K562 (cell line): Measurements from ENCODE around the gene BARX2. TPM values are rescaled to one million over a fixed set of nuclear protein-coding genes. Genes with fewer than 3 reads are reported as not detected.

Experiments used
- ATAC-seq: fragments of 200-7000 bp; cut with Tn5 transposase; 3 replicates; pipeline ENCODE4 v1.9.1; 2020; ENCODE audit warnings: moderate library complexity
- BruUV-seq: library from RNA; stranded (reverse); fragments of 400-500 nt; replicated peaks from 2 replicates; lab custom pipeline; 2021; lab: Mats Ljungman, UMichigan
- CTCF ChIA-PET: fragments of 300-600 bp; formaldehyde crosslinking; extraction: SDS; loops from one replicate; lab custom pipeline; 2021; ENCODE audit warnings: low intra/inter-chr PET ratio; lab: Yijun Ruan, JAX
- POLR2A ChIA-PET: fragments of 300-600, 350-650 bp; sonication (Branson Sonifier 250); formaldehyde crosslinking; extraction: SDS; loops from one replicate; lab custom pipeline; 2021; ENCODE audit warnings: antibody characterized with exemption, inconsistent platforms; lab: Yijun Ruan, JAX
- DNase-seq, 4 experiments: peaks; one replicate each; pipeline versions ENCODE4 v3.0.0 to v3.0.0-alpha.2; 2011 to 2018; ENCODE audit warnings: low spot score in 3 of 4, mixed read lengths in 3 of 4; ENCODE audit errors: extremely low read depth in 1 of 4
- FAIRE-seq: peaks from 2 replicates; lab custom pipeline; 2011; peaks lifted over from hg19 to GRCh38; lab: Jason Lieb, UNC
- H2AFZ ChIP-seq: 2 replicates; pipeline ENCODE4 v1.6.0; 2011; ENCODE audit warnings: low read depth, low read length, control low read depth, inconsistent platforms
- H3K27ac ChIP-seq: fragments of 200-600 bp; 3 replicates; pipeline ENCODE4 v1.8.0; 2011; ENCODE audit warnings: low read depth, mild to moderate bottlenecking, control low read depth, inconsistent platforms, low read length, moderate library complexity, mixed read lengths; ENCODE audit errors: extremely low read depth
- H3K27me3 ChIP-seq, 2 experiments: fragments of 300-600 bp in 1 of 2; 2 replicates in 1 of 2; 3 replicates in 1 of 2; pipeline versions ENCODE4 v1.6.0 to v1.8.0; 2011; ENCODE audit warnings: inconsistent platforms in 2 of 2, low read length in 2 of 2, mild to moderate bottlenecking in 1 of 2, mixed read lengths in 1 of 2, moderate library complexity in 1 of 2; ENCODE audit not compliant: control insufficient read depth in 2 of 2, insufficient read depth in 2 of 2
- H3K36me3 ChIP-seq: fragments of 300-600 bp; 3 replicates; pipeline ENCODE4 v1.8.0; 2011; ENCODE audit warnings: mild to moderate bottlenecking, low read length, inconsistent platforms; ENCODE audit not compliant: control insufficient read depth, insufficient read depth
- H3K4me1 ChIP-seq, 2 experiments: fragments of 200-600 bp in 1 of 2; replicated peaks in 1 of 2; 2 replicates in 1 of 2; 3 replicates in 1 of 2; pipeline versions ENCODE4 v1.5.1 to v1.8.0; 2011; ENCODE audit warnings: inconsistent platforms in 2 of 2, low read length in 2 of 2, mild to moderate bottlenecking in 1 of 2, mixed read lengths in 1 of 2, moderate library complexity in 1 of 2; ENCODE audit not compliant: control insufficient read depth in 2 of 2, insufficient read depth in 2 of 2
- H3K4me2 ChIP-seq: 2 replicates; pipeline ENCODE4 v1.6.1; 2011; ENCODE audit warnings: low read length, control low read depth, inconsistent platforms, mixed read lengths; ENCODE audit not compliant: insufficient read depth
- H3K4me3 ChIP-seq: fragments of 200-600 bp; sonication (generic), shearing (Covaris generic); 2 replicates; pipeline ENCODE4 v1.5.1; 2016; ENCODE audit warnings: control low read depth, inconsistent platforms
- H3K79me2 ChIP-seq: fragments of 200-600 bp; 3 replicates; pipeline ENCODE4 v1.8.0; 2011; ENCODE audit warnings: low read length, inconsistent platforms; ENCODE audit not compliant: control insufficient read depth, insufficient read depth
- H3K9ac ChIP-seq, 2 experiments: 2 replicates each; pipeline versions ENCODE4 v1.6.0 to v1.6.1; 2011; ENCODE audit warnings: low read depth in 2 of 2, low read length in 2 of 2, control low read depth in 1 of 2, inconsistent platforms in 1 of 2, mild to moderate bottlenecking in 1 of 2, mixed read lengths in 1 of 2; ENCODE audit not compliant: insufficient read depth in 1 of 2
- H3K9me1 ChIP-seq: one replicate; pipeline ENCODE4 v1.6.0; 2011; ENCODE audit warnings: inconsistent platforms, mild to moderate bottlenecking, low read length, moderate library complexity; ENCODE audit not compliant: control insufficient read depth, insufficient read depth
- H3K9me3 ChIP-seq: replicated peaks from 2 replicates; pipeline ENCODE4 v1.5.1; 2011; ENCODE audit warnings: low read depth, low read length, inconsistent platforms; ENCODE audit not compliant: control insufficient read depth, insufficient read depth
- H4K20me1 ChIP-seq: replicated peaks from 2 replicates; pipeline ENCODE4 v1.6.1; 2011; ENCODE audit warnings: low read length, inconsistent platforms, mixed read lengths; ENCODE audit not compliant: control insufficient read depth, insufficient read depth
- FUS ChIP-seq: fragments of 200-400 bp; formaldehyde crosslinking; optimal IDR thresholded peaks from 2 replicates; pipeline ENCODE3; 2017; ENCODE audit warnings: low read depth, low read length
- HNRNPL ChIP-seq: fragments of 200-400 bp; formaldehyde crosslinking; IDR thresholded peaks from 2 replicates; pipeline ENCODE4 v1.6.1; 2017; ENCODE audit warnings: low read depth, mild to moderate bottlenecking, low read length
- HSF4 ChIP-seq: fragments of 250-450 bp; sonication (Bioruptor Pico); IDR thresholded peaks from 2 replicates; pipeline ENCODE4 v2.1.2; 2022; ENCODE audit warnings: mild to moderate bottlenecking, moderate library complexity, borderline replicate concordance
- NELFE ChIP-seq: IDR thresholded peaks from 2 replicates; pipeline ENCODE4 v1.6.1; 2011; ENCODE audit warnings: mild to moderate bottlenecking; ENCODE audit not compliant: insufficient read depth, insufficient read length
- POLR2AphosphoS5 ChIP-seq: IDR thresholded peaks from 2 replicates; pipeline ENCODE4 v1.6.1; 2011; ENCODE audit warnings: mild to moderate bottlenecking, low read depth, low read length, moderate library complexity; ENCODE audit not compliant: control insufficient read depth, insufficient read depth
- SAFB ChIP-seq: fragments of 200-400 bp; formaldehyde crosslinking; IDR thresholded peaks from 2 replicates; pipeline ENCODE4 v1.6.1; 2017; ENCODE audit warnings: low read depth, low read length, borderline replicate concordance
- SMARCA5 ChIP-seq: fragments of 450-650 bp; IDR thresholded peaks from 2 replicates; pipeline ENCODE4 v1.6.1; 2016
- SRSF1 ChIP-seq: fragments of 200-400 bp; formaldehyde crosslinking; IDR thresholded peaks from 2 replicates; pipeline ENCODE4 v1.6.1; 2017; ENCODE audit warnings: mild to moderate bottlenecking, low read depth, low read length, moderate library complexity
- ZNF212 ChIP-seq: fragments of 450-650 bp; formaldehyde crosslinking; IDR thresholded peaks from 2 replicates; pipeline ENCODE4 v1.4.0; 2020; ENCODE audit warnings: mild to moderate bottlenecking
- WGBS: fragments of 100-300 bp; shearing (Covaris generic); methylation state at CpG from one replicate; pipeline ENCODE4 v1.1.6; 2016; ENCODE audit warnings: low coverage, mixed read lengths; ENCODE audit not compliant: insufficient coverage; ENCODE audit errors: missing lambda C conversion rate; 5-methylcytosine and 5-hydroxymethylcytosine counted together
- in situ Hi-C: fragments of 300-500 bp; cut with MboI; formaldehyde crosslinking; loops from 4 replicates; pipeline ENCODE4 v1.15.0; 2018; ENCODE audit warnings: inconsistent platforms, mixed read lengths
- intact Hi-C: fragments of 100-400 bp; cut with micrococcal nuclease; formaldehyde crosslinking; loops from 2 replicates; pipeline ENCODE4 v1.14.2; 2022
- polyA plus RNA-seq, 8 experiments: library from polyadenylated mRNA; depleted of rRNA in 4 of 8; stranded (reverse) in 5 of 8; unstranded in 3 of 8; fragments of >200 nt; fragmentation: Nextera tagmentation in 2 of 8; fragmentation: Illumina TruSeq in 1 of 8; extraction: Ambion mirVana in 2 of 8; extraction: Trizol in 1 of 8; gene quantifications; 2 replicates each; pipeline versions ENCODE4 v1.2.1 to v1.2.3, GENCODE V29; 2011 to 2014; ENCODE audit warnings: inconsistent platforms in 1 of 8, missing spikeins in 1 of 8
- total RNA-seq, 7 experiments: library from RNA; depleted of rRNA in 6 of 7; stranded (reverse); fragments of >200 nt in 6 of 7; fragmentation: Illumina TruSeq in 2 of 7; extraction: Trizol in 2 of 7; gene quantifications; 2 replicates each; pipeline versions ENCODE4 v1.2.1 to v1.2.3, GENCODE V29; 2011 to 2021; ENCODE audit warnings: low replicate concordance in 1 of 7
- TF ChIP-seq, protein P1 (sequence below): sonication (generic); formaldehyde crosslinking; IDR thresholded peaks from 2 replicates; pipeline ENCODE4 v1.8.0; 2023; ENCODE audit warnings: missing genetic modification reagents, mild to moderate bottlenecking, borderline replicate concordance
- TF ChIP-seq, protein P2 (sequence below): sonication (generic); formaldehyde crosslinking; IDR thresholded peaks from 2 replicates; pipeline ENCODE4 v1.8.0; 2023; ENCODE audit warnings: mild to moderate bottlenecking, missing genetic modification reagents
- TF ChIP-seq, protein P3 (sequence below): sonication (generic); formaldehyde crosslinking; IDR thresholded peaks from 2 replicates; pipeline ENCODE4 v1.8.1; 2023; ENCODE audit warnings: mild to moderate bottlenecking, missing genetic modification reagents

The BARX2 gene
- total and polyA plus RNA-seq, 9 of the 15 experiments (the other 6 are each of a cell fraction or from before 2014, with no cell fraction given): not detected

DNA sequence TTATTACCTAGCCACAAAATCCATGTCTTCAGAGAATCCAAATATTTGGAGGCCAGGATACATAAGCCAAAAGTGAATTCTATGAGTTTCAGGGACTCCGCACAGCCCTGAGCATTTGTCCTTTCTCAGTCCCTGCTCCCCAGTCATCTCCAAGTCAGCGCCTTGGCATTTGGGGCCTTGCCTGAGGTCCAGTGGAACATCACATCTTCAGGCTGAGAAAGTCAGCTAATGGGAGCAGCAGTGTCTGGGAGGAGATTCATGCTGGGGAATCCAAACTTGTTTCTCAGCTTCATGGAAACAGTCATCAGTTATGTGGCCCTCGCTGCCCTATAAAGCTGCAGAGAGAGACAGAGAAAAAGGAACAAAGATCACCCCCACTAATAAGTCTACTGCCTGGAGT, 70.9 kb downstream of the BARX2 start:
- FAIRE-seq (no peak), ATAC-seq (no peak), DNase-seq (no peak)
- Histone ChIP-seq H3K4me3 (no peak overlapping the region), H4K20me1 (no peaks in the 10 kb centered on the region; the same call in 1 of the 2 replicates), H3K27me3 (no peaks in the 10 kb centered on the region), H3K9ac (no peak overlapping the region), H3K4me1 (no peaks in the 10 kb centered on the region), H2AFZ (no peak overlapping the region), H3K79me2 (no peaks in the 10 kb centered on the region), H3K27ac (no peak overlapping the region), H3K9me3 (no peaks in the 10 kb centered on the region), H3K4me2 (no peak overlapping the region), H3K36me3 (no peaks in the 10 kb centered on the region), H3K9me1 (no peaks in the 10 kb centered on the region)
- WGBS: 0% methylated on average over 3 of the region's 3 CpGs
- in situ Hi-C loops: no loop called here
- no TSS peak for BruUV-seq
- intact Hi-C loops: no loop called here
- CTCF ChIA-PET: no interaction called here
- POLR2A ChIA-PET: interaction anchor here (0.7 kb wide), 1 partner anchor 10 kb away, joined by 3 read pairs; no protein-coding TSS in a partner anchor
- TF ChIP-seq POLR2AphosphoS5 (no peak), SAFB (no peak), HNRNPL (no peak), HSF4 (CRISPR knock-in tag) (no peak), FUS (no peak), SMARCA5 (no peak), ZNF212 (no peak), SRSF1 (no peak), NELFE (no peak)
- TF ChIP-seq, protein P1, sequence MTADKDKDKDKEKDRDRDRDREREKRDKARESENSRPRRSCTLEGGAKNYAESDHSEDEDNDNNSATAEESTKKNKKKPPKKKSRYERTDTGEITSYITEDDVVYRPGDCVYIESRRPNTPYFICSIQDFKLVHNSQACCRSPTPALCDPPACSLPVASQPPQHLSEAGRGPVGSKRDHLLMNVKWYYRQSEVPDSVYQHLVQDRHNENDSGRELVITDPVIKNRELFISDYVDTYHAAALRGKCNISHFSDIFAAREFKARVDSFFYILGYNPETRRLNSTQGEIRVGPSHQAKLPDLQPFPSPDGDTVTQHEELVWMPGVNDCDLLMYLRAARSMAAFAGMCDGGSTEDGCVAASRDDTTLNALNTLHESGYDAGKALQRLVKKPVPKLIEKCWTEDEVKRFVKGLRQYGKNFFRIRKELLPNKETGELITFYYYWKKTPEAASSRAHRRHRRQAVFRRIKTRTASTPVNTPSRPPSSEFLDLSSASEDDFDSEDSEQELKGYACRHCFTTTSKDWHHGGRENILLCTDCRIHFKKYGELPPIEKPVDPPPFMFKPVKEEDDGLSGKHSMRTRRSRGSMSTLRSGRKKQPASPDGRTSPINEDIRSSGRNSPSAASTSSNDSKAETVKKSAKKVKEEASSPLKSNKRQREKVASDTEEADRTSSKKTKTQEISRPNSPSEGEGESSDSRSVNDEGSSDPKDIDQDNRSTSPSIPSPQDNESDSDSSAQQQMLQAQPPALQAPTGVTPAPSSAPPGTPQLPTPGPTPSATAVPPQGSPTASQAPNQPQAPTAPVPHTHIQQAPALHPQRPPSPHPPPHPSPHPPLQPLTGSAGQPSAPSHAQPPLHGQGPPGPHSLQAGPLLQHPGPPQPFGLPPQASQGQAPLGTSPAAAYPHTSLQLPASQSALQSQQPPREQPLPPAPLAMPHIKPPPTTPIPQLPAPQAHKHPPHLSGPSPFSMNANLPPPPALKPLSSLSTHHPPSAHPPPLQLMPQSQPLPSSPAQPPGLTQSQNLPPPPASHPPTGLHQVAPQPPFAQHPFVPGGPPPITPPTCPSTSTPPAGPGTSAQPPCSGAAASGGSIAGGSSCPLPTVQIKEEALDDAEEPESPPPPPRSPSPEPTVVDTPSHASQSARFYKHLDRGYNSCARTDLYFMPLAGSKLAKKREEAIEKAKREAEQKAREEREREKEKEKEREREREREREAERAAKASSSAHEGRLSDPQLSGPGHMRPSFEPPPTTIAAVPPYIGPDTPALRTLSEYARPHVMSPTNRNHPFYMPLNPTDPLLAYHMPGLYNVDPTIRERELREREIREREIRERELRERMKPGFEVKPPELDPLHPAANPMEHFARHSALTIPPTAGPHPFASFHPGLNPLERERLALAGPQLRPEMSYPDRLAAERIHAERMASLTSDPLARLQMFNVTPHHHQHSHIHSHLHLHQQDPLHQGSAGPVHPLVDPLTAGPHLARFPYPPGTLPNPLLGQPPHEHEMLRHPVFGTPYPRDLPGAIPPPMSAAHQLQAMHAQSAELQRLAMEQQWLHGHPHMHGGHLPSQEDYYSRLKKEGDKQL: no peak
- TF ChIP-seq, protein P2, sequence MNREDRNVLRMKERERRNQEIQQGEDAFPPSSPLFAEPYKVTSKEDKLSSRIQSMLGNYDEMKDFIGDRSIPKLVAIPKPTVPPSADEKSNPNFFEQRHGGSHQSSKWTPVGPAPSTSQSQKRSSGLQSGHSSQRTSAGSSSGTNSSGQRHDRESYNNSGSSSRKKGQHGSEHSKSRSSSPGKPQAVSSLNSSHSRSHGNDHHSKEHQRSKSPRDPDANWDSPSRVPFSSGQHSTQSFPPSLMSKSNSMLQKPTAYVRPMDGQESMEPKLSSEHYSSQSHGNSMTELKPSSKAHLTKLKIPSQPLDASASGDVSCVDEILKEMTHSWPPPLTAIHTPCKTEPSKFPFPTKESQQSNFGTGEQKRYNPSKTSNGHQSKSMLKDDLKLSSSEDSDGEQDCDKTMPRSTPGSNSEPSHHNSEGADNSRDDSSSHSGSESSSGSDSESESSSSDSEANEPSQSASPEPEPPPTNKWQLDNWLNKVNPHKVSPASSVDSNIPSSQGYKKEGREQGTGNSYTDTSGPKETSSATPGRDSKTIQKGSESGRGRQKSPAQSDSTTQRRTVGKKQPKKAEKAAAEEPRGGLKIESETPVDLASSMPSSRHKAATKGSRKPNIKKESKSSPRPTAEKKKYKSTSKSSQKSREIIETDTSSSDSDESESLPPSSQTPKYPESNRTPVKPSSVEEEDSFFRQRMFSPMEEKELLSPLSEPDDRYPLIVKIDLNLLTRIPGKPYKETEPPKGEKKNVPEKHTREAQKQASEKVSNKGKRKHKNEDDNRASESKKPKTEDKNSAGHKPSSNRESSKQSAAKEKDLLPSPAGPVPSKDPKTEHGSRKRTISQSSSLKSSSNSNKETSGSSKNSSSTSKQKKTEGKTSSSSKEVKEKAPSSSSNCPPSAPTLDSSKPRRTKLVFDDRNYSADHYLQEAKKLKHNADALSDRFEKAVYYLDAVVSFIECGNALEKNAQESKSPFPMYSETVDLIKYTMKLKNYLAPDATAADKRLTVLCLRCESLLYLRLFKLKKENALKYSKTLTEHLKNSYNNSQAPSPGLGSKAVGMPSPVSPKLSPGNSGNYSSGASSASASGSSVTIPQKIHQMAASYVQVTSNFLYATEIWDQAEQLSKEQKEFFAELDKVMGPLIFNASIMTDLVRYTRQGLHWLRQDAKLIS (CRISPR knock-in tag): no peak
- TF ChIP-seq, protein P3, sequence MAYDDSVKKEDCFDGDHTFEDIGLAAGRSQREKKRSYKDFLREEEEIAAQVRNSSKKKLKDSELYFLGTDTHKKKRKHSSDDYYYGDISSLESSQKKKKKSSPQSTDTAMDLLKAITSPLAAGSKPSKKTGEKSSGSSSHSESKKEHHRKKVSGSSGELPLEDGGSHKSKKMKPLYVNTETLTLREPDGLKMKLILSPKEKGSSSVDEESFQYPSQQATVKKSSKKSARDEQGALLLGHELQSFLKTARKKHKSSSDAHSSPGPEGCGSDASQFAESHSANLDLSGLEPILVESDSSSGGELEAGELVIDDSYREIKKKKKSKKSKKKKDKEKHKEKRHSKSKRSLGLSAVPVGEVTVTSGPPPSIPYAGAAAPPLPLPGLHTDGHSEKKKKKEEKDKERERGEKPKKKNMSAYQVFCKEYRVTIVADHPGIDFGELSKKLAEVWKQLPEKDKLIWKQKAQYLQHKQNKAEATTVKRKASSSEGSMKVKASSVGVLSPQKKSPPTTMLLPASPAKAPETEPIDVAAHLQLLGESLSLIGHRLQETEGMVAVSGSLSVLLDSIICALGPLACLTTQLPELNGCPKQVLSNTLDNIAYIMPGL (CRISPR knock-in tag): no peak
